KG1 (cell line): ENCODE data around the gene FBXO15.

ENCODE experiments used
- DNase-seq: peaks from one replicate; lab custom pipeline; 2025; lab: John Stamatoyannopoulos, UW

FBXO15 gene

DNA sequence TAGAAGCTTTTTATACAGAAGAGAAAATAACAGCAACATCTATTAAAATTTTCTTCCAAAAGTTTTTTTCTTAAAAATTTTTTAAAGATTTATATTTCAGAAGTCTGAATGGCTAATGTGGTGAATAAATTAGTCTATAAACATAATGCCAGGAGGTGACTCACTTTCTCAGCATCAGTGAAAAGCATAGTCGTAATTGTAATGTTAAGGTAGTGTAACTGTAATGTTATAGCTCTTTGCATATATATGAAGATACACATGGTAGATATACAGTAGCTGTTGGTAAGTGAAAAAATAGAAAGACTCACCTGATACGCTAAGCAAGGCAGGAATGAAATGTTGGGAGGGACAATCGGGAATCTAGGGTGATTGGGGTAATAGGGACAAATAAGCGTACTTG is 6.2 kb upstream of the FBXO15 start:
- DNase-seq, result no peak

DNA sequence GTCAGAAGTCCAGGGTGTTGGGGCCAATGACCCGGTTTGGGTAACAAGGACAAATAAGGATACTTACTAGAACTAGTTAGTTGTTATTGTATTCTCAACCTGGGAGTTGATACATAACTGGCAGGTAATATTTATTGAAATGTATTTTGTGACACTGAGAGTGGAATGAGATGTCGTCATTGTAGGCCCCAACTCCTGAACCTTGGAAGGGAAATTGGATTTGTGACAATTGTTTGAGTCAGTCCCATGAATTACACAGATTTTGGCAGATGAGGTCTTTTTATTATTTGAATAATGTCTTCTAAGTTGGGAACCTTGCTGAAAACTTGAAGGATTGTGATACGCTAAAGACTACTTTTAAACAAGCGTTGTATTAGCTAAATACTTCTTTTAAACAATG is 5.7 kb upstream of the FBXO15 start:
- no peak for DNase-seq

DNA sequence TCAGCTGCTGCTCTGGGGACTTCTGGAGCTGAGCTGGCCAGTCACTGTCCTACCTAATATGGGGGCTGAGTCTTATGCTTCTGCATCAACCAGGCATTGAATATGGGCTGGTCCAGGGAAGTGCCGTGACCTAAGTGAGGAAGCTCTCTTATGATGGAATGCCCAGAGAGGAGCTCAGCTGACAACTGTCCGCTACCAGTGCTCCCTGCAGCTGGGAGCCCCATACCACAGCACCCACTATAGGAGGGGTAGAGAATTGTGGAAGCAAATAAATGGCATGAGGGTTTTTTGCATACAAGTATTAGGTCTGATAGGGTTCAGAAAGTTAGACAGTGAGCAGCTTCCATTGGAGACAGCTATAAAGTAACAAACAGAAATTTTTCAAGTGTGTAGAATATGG is 5.2 kb upstream of the FBXO15 start:
- no peak for DNase-seq

DNA sequence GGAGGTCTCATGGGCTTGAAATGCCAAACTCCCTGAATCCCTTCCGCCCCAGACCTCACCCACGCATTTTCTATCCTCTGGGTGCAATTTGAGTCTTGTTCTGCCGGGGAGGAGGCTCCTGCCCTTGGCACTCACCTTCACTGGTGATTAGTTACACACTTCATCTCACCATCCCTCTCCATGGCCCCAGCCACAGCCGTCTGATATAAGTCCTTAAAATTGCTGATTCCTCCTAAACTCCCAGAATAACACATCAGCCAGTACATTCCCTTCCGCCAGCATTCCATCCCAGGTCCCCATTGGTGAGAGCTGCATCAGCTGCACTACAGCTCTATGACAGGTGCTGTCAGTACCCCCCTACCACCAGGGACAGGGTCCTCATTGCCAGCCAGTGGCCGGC is 4.6 kb upstream of the FBXO15 start:
- DNase-seq, result no peak

DNA sequence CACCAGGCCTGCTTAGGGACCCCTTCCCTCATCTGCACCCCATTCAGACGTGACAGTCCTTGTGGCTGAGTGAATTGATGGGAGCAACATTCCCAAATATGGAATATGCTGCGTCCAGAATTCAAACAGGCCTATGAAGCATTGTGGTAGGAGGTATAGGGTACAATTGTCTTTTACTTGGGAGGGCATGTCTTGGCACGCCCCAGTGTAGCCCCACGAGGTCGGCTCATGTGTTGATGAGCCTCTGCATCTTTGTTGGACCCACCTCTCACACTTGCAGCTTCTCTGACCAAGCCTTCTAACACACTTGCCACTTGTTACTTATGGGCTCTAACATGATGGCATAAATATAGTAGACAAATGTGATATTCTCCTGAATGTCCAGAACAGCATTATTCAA is 2.2 kb upstream of the FBXO15 start:
- DNase-seq, result no peak

DNA sequence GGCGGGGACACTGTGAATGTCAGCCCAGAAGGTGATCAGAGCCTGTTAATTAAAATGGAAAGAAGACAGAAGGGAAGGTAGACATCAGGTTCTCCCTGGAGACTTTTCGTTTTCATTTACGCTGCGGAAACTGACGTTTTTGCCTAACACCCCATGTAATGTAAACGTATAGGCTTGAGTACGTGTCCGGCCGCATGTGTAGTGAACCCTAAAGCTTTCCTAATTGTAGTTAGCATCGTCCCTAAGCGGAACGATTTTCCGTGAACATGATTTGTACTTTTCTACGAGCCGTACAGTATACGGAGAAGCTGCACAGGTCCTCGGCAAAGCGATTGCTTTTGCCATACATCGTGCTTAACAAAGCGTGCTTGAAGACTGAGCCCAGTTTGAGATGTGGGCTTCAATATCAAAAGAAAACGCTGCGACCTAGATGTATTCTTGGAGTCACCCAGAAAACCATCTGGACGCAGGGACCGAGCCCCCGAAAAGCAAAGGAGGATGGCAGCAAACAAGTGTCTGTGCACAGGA is 973 bp upstream of the FBXO15 start:
- no peak for DNase-seq

DNA sequence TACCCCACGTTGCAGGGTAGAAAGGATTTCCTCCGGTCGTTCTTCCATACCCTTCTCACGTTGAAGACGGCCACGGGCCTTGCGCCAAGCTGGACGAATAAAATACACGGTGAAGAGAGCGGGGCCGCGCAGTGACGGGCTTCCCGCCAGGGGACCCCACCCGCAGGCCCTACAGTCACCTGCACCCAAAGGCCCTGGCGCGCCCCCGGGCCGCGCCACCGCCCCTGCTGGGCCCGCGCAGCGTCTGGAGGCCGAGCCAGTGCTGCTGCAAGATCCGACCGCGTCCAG is 199 bp downstream of the FBXO15 start:
- no peak for DNase-seq

DNA sequence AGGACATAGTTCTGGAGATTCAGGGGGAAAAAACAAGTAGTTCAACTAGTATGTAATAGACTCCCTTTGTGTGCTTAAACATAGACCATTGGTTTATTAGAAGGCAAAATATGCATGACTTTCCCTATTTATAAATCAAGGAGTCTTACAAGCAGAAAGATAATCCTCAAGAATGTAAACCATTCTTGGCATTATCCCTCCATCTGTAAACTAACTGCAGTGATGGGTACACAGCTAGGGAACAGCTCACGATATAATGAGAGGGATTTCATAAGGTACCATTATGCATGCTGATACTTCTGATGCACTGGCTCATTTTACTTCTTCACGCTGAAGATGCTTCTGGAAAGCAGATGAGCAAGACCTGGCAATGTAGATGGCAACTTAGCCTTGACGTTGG is 878 bp downstream of the FBXO15 start:
- no peak for DNase-seq

DNA sequence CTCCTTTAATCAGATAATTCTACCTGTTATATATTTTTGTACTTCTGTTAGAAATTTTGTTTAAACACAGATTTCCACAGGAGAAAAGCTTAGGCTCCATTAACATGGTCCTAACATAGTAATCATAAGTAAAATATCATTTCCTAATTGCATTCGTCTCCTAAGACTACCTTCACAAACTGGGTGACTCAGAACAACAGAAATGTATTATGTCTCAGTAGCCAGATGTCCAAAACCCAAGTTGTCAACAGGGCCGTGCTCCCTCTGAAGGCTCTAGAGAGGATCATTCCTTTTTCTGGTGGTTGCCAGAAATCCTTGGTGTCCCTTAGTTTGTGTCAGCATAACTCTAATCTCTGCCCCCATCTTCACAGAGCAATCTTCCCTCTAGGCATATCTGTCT is 5.4 kb downstream of the FBXO15 start:
- DNase-seq, result no peak

DNA sequence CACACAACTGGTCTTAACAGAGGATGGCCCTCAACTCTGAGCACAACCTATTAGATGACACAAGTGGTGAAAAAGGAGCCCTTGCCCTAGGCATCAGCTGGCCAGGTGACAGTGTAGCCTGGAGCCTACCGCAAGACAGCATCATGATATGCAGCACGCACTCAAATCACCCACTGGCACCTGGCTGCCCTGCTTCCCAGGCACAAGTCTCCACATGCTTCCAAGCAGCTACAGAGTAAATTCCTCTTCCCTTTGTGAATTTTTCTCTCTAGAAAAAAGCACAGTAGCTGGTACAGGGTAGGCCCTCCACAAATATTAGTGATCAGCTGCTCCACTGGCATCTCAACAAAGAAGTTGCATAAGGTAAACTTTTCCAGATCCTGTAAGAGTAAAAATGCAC is 6.0 kb downstream of the FBXO15 start:
- no peak for DNase-seq

DNA sequence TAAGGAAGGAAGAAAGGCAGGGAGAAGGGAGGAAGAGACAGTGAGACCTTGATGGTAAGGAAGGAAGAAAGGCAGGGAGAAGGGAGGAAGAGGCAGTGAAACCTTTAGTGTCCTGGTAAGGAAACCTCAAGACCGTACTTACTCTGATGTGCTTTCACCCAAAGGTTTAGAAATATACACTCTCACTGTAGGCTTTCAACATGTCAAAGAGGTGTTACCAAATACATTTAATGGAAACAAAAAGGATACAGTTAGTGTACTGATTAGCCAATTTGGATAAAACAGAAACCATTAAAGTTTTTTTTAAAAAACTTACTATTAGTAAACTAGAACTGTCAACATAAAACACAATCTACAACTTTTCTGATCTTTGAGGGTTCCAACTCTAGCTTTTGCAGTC is 7.1 kb downstream of the FBXO15 start:
- DNase-seq, result no peak

DNA sequence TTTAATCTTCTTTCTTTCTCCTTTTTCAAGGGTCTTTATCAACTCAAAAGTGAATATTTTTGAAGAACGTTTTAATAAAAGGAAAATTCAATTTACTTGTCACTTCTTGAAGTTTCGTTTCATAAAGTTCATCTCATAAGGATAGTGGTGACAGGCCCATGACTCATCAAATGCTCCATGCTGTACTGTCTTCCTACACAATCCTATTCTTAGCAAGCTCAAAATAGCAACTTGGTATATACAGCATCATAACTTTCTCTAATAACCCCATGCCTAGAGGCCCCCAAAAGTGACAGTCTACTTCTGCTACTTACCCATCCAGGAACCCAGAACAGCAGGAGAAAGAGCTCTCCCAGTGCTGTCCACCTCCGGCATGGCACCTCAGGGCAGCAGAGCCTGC is 7.7 kb downstream of the FBXO15 start:
- no peak for DNase-seq

DNA sequence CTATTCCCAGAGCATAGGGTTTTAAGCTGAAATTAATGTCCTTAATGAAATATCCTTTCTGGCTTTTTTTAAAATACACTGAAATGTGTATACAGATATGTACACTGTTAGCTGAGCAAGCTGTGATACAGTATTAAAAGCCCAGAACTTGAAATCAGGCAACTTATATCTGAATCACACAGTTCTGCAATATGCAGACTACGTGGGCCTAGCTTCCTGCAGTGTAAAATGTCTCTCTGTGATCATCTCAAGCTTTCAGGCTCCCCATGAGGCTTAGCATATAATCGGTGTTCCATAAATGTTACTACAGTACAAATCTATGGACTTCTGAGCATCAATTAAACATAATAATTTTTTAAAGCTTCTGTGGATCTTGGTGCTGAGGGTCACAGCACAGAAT is 8.2 kb downstream of the FBXO15 start:
- no peak for DNase-seq

DNA sequence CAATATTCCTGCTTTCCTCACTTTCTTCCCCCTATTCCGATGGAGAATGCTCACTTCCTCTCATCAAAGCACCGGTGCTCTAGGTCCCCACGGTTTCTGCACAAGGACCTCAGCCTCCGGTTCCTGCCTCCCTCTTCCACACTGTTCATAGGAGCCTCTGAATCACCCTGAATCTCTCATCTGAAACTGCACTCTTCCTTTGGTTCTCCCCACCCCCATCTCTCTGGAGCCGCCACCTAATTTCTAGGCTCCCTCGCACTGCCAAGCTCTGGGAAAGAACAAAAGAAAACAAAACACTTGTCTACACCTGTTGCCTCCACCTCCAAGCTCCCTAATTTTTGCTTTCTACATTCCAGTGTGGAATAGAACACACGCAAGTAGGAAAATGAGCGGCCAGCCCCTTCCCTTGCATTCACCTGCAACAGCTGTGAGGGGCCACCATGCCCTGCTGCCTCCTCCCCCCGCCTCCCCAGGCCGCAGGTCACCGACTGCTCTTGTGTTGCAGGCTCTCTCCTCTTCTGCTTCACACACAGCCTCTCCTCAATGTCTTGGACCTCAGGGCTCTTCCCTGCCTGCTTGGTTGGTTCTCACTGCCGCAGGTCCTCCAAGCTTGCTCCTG is 9.6 kb downstream of the FBXO15 start:
- DNase-seq, result no peak

DNA sequence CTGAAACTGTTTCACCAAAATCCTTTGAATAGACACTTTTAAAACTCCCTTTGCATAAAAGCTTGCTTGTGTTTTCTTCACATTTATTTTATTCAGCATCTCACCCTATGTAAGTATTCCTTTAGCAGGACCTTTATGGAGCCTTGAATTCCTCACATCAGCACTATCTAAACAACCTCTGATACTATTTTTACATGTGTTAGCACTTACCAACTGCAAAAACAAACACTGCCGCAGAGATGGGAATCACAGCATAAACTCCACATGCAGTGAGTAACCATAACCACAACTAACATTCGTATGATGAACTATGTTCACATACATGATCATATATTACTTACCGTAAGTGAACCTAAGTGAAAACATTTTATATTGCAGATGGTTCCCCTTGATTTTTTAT is 15.4 kb downstream of the FBXO15 start:
- no peak for DNase-seq

DNA sequence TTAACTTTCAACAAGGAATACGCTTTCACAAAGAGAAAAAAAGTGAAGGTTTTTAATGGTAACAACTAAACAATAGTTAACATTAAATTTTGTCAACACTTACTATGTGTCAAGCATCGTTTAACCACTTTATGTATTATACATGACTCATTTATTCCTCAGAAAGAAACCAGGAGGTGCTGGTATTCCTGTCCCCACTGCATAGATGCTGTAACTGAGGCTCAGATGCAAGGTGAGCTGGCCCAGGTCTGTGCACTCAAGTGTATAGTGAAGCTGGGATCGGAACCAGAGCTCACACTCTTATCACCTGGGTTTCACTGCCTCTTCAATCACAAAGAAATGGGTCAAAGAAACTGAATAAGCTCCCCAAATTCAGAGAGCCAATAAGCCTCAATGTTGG is 16.5 kb downstream of the FBXO15 start:
- no peak for DNase-seq

DNA sequence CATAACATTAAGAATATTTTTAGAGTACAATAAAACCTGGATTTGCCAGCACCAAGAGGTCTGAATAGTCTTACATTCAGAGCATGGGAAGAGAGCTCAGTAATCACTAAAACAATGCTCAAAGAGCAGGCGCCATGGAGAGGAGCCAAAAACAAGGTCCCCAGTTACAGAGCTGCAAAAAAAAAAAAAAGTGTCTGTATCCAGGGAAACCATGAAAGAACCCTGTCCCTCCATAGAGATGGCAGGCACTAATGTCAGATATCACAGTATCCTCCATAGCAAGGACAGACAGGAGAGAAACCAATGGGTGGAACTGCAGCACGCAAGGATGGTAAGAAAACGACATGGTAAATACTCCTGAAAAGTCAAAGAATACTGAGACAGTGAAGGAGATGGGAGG is 19.5 kb downstream of the FBXO15 start:
- DNase-seq, result no peak

DNA sequence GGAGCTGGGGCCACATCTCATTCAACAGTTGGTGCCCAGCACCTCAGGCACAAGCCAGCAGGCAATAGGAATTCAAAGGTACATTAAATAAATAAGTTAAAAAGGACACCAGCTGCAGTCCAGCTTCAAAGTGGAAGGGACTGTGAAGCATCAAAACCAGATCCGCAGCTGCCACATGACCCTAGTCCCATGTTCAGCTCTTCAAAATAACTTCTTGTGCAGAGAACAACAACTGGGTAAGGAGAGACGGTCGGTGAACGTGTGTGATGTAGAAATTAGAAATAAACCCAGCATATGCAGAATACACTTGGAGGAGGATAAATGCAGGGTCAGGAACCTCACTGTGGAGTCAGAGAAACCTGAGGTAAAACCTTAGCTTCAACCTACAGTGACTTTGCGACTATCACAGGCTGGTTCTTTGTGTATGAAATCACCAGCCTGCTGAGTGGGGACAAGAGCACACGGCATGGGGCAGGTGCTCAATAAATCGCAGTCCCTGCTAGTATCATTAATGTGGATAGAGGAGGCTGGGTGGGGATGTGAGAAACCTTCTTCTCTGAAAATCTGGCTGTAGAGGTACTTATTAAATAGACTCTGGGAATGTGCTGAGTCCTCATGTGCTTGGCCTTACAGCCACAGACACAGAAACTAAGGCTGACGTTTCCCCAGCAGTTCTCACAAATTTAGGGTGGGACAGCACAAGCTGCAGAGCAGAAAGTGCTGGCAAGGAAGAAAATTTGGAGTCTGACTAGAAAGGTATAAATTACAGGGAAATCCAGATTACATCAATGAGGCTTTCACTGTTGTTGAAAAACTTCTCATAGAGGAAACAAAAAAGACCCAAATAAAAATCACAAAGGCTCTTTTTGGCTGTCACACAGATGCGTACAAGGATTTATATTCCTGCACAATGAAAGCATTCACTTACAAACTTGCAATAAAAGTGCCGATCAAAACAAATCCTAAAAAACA is 20.7 kb downstream of the FBXO15 start:
- DNase-seq, result no peak

DNA sequence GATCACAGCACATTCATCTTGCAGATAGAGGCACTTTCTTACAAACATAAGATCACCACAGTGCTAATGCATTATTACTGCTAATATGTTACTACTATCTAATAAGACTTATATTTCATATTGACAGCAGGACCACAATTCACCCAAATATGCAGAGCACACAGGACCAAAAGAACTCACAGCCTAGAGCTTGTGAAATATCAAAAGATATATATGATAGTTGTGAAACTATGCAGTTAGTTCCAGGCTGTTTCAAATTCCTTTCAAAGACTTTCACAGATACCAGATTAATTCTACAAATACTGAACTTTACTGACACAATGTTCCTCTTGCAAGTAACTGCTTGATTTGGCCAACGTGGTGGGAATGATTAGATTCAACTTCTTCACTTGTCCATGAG is 23.0 kb downstream of the FBXO15 start:
- no peak for DNase-seq

DNA sequence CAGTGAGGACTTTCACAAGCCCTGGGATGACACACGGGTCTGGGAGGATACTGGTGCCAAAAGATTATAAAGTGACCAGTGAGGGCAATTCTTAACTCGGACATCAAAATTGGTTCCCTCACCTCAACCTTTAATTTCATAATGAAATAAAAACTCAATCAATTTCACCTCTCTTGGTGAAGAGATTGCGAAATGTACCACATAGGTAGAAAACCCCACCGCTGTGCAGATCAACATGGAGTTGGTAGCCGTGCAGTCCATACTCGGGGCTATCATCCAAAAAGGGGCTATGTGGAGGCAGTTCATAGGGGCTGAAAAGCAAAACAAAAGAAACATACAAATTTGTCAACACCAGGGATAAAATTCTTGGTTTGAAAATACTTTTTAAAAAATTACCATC is 24.4 kb downstream of the FBXO15 start:
- no peak for DNase-seq

DNA sequence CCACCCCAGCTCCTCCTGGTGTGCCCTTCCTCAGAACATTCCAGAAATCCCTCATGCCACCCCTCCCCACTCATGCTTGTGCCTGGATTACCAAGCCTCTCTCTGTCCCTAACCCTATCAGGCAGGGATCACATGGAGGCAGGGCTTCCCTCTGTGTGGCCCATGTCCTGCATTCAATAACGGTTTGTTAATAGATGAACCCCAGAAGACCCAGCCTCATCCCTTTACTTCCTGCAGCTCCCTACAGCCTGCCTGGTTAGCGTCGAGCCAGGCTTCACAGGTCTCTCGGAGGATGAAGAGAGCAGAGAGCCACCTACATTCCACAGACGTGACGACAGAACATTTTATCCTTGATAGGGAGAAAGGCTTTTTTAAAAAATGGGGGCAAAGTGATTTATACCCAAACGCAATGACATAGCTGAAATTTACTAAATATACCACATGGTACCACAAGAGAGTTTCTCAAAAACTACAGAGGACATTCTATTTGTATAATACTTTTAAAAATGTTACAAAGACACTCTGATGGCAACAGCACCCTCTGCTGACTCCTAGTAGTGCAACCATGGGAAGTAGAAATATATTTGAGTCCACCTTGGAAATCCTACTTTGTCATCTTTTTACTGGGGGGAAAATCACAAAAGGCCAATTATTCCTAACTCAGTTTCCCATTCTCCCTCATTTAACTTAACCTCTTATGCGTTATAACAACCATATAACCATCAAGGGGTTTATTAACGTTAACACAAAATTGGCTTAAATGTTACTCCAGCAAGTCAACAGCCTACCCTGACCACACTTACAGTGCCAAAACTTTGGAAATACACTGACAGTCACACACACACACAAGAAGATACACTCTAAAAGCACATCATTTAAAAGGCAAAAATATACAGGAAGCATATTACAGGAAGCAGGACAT is 30.7 kb downstream of the FBXO15 start:
- DNase-seq, result peak; percentile 48

DNA sequence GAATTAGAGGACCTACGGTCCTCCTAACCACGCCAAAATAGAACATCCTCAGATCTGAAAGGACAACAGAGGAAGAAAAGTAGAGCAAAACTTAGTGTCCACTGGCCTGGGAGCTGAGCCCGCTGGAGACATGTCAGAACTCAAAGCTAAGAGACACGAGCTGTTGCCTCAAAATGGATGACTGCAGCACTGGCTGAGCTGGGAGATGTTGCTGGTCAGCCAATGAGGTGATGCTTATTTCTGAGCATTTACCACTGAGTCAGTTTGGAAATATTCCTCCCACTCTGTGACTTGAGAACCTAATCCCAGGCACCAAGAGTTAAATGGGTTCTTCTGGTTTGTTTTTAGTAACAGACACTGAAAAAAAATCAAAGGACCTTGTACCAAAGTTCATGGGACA is 32.6 kb downstream of the FBXO15 start:
- no peak for DNase-seq

DNA sequence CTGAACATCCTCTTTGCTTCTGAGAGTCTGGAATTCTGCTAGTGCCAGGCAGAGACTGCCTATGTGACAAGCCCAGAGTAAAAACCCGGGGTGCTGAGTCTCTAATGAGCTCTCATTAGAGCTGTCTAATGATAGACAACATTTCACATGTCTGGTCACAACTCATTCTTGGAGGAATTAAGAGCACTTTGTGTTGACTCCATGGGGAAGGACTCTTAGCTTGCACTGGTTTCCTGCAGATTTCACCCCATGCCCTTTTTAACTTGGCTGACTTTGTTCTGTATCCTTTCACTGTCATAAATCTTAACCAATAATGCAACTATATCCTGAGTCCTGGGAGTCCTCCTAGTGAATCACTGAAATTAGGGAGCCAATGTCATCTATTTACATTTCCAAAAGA is 33.5 kb downstream of the FBXO15 start:
- no peak for DNase-seq
